ENCODE measurements around the gene CCNB1IP1.
A peak's percentile ranks its signal among the peaks of the same experiment; 100 is the strongest.
"Not testable (repeated sequence)": the region's sequence is repeated elsewhere in the genome, so short reads cannot be mapped to it uniquely, and the experiment has no call there.

Gene CCNB1IP1, protein sequence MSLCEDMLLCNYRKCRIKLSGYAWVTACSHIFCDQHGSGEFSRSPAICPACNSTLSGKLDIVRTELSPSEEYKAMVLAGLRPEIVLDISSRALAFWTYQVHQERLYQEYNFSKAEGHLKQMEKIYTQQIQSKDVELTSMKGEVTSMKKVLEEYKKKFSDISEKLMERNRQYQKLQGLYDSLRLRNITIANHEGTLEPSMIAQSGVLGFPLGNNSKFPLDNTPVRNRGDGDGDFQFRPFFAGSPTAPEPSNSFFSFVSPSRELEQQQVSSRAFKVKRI

GRCh38 chr14:20332788-20333493 is at the start of gene CCNB1IP1:
Gene CCNB1IP1, minus strand, starts transcription at chr14:20333279. Its CDS starts 16,756 bp downstream, at chr14:20316523.
- peak; percentile 91 for DNase-seq (ENCODE audit: low read depth)

DNA sequence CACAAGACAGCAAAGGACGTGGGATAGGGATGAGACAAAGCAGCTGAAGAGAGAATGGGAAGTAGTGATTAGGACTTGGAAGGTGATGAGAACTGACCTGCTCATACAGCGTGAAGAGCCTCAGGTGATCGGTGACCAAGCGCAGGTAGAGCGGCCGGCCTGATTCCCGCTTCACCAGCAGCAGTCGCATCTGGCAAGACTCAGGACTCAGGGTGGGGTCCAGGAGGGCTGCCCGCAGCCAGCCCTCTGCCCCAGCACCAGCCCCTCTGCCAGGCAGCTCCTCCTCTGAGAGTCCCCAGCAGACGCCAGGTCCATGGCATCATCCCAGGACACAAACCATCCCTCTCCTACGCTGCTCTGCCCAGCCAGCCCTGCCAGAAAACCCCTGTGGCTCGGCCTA is 49.4 kb upstream of the CCNB1IP1 start:
- DNase-seq (ENCODE audit: low read depth) = no peak

GRCh38 chr14:20381341-20381740 is 48.3 kb upstream of the CCNB1IP1 start:
- no peak for DNase-seq (ENCODE audit: low read depth)

- DNase-seq (ENCODE audit: low read depth) = no peak
Measured at GRCh38 chr14:20380681-20381080, 47.6 kb upstream of the CCNB1IP1 start.

DNA sequence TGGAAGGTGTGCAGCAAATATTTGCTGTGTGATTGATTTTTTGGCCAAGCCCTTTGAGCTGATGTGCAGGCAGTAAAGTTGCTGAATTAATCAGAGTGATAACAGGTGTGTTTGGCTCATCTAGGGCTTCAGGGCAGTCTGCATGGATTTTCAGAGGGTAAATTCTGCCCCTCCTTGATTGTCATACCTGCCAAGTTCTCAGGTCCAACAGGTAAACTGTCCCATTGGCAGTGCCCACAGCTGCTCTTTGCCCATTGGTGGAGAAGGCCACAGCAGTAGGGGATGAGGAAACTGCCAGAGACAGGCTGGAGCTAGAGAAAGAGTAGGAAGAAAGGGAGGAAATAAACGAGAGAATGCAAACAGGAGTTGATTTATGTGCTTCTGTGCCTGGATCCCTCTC is 46.7 kb upstream of the CCNB1IP1 start:
- no peak for DNase-seq (ENCODE audit: low read depth)

DNA sequence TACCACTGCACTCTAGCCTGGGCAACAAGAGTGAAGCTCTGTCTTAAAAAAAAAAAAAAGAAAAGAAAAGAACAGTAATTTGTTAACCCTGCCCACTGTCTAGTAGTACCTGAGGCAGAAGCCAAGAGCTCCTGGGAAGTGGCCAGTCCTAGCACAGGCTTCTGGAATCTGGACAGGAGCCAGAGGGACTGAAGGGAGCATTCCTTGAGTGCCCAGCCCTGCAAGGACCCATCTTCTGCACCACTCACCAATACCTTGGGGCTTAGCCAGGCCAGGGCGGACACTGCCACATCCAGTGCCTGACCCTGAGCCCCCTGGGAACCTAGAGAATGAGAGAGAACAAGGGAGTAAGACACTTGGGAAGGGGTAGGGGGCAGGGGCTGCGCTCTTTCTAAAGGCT is 44.1 kb upstream of the CCNB1IP1 start:
- DNase-seq (ENCODE audit: low read depth) = no peak

DNA sequence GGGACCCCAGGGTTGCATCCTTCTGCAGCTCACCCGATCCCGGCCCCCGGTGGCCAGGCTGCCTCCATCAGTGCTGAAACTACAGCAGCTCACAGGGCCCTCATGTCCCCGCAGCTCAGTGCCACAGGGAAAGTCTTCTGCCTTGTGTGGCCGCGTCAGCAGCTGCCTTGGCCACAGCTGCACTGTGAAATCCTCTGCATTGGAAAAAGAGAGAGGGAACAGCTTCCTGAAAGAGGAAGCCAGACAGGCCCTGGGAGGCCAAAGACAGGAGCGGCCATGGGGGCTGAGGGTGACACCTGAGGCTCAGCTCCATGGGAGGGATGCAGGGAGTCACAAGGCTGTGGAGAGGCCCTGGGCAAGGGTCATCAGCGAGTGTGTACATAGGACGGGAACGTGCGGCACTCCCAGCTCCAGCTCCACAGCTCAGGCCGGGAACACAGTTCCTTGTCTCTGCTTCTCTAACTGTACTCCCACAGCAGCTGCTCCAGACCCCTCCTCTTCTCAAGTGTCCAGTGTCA is 43.1 kb upstream of the CCNB1IP1 start:
- DNase-seq (ENCODE audit: low read depth) = no peak

- DNase-seq (ENCODE audit: low read depth) = no peak
Measured at GRCh38 chr14:20375471-20375870, 42.4 kb upstream of the CCNB1IP1 start.

GRCh38 chr14:20372796-20373195 is 39.7 kb upstream of the CCNB1IP1 start:
- DNase-seq (ENCODE audit: low read depth) = no peak

DNA sequence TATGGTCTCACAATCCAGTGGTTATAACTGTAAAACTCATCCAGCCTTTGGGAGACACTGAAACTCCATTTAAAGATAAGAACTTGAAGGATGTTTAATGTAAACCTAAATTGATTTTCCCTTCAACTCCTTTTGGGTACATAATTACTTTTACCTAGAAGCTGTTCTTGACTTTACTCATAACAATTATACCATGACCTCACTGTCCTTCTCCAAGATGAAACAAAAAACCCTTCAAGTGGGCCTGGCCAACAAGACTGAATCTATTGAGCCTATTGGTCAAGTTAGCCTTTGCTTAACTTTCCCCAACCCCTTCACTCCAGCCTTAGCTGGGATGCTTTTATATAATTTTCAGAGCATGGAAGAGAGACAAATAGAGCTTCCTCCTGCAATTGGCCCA is 32.8 kb upstream of the CCNB1IP1 start:
- DNase-seq (ENCODE audit: low read depth) = no peak

DNA sequence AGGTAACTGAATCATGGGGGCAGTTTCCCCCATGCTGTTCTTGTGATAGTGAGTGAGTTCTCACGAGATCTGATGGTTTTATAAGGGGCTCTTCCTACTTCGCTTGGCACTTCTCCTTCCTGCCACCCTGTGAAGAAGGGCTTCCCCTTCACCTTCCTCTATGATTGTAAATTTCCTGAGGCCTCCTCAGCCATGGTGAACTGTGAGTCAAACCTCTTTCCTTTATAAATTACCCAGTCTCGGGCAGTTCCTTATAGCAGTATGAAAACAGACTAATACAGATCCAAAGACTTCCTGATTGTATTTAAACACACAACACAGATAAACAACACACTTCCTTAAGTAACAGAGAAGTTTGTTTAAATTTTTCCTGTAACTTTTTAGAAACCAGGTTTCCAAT is 25.4 kb upstream of the CCNB1IP1 start:
- not testable (repeated sequence) for DNase-seq (ENCODE audit: low read depth)

- peak; percentile 25 for DNase-seq (ENCODE audit: low read depth)
Measured at GRCh38 chr14:20356422-20356821, 23.3 kb upstream of the CCNB1IP1 start.

- DNase-seq (ENCODE audit: low read depth) = peak; percentile 11
Measured at GRCh38 chr14:20350860-20351259, 17.8 kb upstream of the CCNB1IP1 start.

- peak; percentile 54 for DNase-seq (ENCODE audit: low read depth)
Measured at GRCh38 chr14:20350282-20350681, 17.2 kb upstream of the CCNB1IP1 start.

DNA sequence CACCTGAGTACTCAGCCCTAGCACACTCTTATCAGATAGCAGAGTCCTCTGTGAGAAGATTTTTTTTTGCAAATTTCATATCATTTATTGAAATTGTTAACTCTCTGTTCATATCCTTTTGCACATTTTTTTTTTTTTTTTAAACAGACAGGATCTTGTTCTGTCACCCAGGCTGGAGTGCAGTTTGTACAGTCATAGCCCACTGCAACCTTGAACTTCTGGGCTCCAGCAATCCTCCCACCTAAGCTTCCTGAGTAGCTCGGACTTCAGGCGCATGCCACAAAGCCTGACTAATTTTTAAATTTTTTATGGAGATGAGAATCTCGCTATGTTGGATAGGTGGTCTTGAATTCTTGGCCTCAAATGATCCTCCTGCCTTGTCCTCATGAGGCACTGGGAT is 14.7 kb upstream of the CCNB1IP1 start:
- DNase-seq (ENCODE audit: low read depth) = no peak

- no peak for DNase-seq (ENCODE audit: low read depth)
Measured at GRCh38 chr14:20346713-20347112, 13.6 kb upstream of the CCNB1IP1 start.

DNA sequence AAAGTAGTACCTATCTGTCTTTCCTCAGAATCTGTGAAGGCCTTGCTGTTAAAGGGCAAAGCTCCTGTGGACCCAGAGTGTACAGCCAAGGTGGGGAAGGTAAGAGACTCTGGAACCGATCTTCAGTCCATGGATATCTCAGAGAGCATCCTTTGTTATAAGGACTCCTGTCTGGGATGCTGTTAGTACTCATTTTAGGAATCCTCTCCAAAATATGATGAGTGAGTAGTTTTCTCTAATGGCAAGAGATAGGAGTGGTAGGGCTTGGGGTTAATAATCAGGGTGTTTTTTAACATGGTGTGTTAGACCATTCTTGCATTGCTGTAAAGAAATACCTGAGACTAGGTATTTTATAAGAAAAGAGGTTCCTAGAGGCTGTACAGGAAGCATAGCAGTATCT is 12.3 kb upstream of the CCNB1IP1 start:
- no peak for DNase-seq (ENCODE audit: low read depth)

GRCh38 chr14:20343862-20344220 is 10.8 kb upstream of the CCNB1IP1 start:
- peak; percentile 51 for DNase-seq (ENCODE audit: low read depth)

DNA sequence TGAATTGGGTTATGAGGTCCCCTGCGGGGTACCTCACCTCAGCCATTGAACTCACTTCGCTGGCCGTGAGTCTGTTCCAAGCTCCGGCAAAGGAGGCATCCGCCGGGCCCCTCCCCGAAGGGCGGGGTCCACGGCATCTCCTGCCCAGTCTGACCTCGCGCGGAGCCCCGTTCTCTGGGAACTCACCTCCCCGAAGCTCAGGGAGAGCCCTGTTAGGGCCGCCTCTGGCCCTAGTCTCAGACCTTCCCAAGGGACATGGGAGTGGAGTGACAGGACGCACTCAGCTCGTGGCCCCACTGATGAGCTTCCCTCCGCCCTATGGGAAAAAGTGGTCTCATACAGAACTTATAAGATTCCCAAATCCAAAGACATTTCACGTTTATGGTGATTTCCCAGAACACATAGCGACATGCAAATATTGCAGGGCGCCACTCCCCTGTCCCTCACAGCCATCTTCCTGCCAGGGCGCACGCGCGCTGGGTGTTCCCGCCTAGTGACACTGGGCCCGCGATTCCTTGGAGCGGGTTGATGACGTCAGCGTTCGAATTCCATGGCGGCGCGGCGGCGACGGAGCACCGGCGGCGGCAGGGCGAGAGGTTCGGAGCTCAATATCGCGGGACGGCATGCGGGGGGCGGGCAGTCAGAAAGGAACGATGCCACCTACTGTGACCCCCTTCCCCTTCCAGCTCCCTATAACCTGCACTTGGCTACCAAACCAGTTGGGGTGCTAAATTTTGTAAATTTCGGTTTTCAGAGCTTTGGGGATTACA is 10.2 kb upstream of the CCNB1IP1 start, which contains the start of gene PARP2:
PARP2 (plus strand) TSS at position 544 of the 770 bp plus-strand sequence; CDS start at position 551, 7 bp downstream.
- DNase-seq (ENCODE audit: low read depth) = peak; percentile 99

DNA sequence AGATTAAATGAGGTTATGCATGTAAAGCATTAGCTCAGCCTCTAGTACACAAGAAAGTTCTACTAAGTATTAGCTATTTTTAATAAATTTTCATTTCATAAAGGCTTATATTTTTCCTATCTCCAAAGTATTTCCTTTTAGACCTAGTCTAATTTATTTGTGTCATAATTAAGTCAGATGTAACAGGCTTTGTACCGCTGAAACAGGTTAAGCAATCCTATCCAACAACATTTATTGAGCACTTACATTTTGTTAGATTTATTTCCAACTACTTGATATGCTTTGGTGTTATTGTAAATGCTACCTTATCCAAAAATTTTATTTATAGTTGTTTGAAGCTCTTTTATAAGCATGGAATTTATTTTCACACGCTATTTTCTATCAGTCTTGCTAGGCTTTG is 8.6 kb upstream of the CCNB1IP1 start:
- DNase-seq (ENCODE audit: low read depth) = no peak

DNA sequence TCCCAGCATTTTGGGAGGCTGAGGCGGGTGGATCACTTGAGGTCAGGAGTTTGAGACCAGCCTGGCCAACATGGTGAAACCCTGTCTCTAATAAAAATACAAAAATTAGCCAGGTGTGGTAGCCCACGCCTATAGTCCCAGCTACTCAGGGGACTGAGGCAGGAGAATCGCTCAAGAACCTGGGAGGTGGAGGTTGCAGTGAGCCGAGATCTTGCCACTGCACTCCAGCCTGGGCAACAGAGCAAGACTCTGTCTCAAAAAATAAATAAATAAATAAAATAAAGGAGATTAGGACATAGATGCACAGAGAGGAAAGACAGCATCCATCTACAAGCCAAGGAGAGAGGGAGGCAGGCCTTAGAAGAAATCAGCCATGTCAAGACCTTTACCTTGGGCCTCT is 8.0 kb upstream of the CCNB1IP1 start:
- not testable (repeated sequence) for DNase-seq (ENCODE audit: low read depth)

GRCh38 chr14:20334017-20334416 is 938 bp upstream of the CCNB1IP1 start:
- no peak for DNase-seq (ENCODE audit: low read depth)

DNA sequence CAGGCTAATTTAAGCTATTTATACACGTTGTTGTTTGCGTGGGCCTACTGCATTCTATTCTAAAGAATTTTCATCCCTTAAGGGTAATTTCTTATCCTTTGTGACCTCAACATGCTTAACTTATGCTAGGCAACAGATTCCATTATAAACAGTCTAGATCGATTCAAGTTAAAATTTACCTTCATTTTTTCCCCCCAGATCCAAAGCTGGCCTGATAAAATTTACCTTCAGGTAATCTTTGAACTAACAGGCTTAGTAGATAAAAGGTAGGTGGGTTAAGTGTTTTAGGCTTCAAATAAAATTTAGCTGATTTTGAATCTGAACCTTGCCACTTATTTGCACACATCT is 389 bp upstream of the CCNB1IP1 start:
- DNase-seq (ENCODE audit: low read depth) = no peak
